BE2C (cell line): Measurements from ENCODE around the gene KRTAP10-12.

Experiments used
- DNase-seq: peaks from one replicate; pipeline ENCODE4 v3.0.0-alpha.2; 2020
- H3K27me3 ChIP-seq: fragments of 250-450 bp; sonication (Bioruptor Pico); 2 replicates; pipeline ENCODE4 v1.5.1; 2020; ENCODE audit warnings: mild to moderate bottlenecking
- H3K36me3 ChIP-seq: fragments of 250-450 bp; sonication (Bioruptor Pico); 2 replicates; pipeline ENCODE4 v1.5.1; 2020; ENCODE audit warnings: mild to moderate bottlenecking
- H3K4me1 ChIP-seq: fragments of 250-450 bp; sonication (Bioruptor Pico); 2 replicates; pipeline ENCODE4 v1.5.1; 2020
- H3K4me3 ChIP-seq: 2 replicates; pipeline ENCODE4 v1.5.1; 2011; ENCODE audit warnings: low read depth, low read length
- H3K9me3 ChIP-seq: fragments of 250-450 bp; sonication (Bioruptor Pico); 2 replicates; pipeline ENCODE4 v1.5.1; 2020
- TF ChIP-seq, protein P1 (sequence below): IDR thresholded peaks from 2 replicates; pipeline ENCODE4 v1.5.1; 2012; ENCODE audit warnings: mild to moderate bottlenecking, low read depth, low read length

Gene KRTAP10-12

DNA sequence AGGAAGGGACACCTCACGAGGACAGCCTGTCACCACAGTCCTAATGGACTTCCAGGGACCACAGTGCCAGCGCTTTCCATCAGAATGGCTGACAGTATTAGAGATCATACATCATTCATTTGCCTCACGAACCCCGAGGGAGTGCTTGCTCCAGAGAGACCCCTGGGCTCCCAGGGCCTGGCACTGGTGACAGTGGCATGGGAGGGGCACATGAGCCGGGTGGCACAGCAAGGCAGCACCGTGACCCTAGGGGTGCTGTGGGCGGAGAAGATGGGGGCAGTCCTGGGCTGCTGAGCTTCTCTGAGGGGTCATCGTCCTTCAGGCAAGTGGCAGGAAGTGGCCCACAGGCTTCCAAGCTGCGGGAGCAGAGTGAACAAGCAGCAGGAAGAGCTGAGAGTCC is 30.8 kb downstream of the KRTAP10-12 start:
- Histone ChIP-seq H3K4me3 (no peak overlapping the region), H3K4me1 (no peaks in the 10 kb centered on the region), H3K9me3 (no peaks in the 10 kb centered on the region), H3K27me3 (peaks cover 76% of the 10 kb centered on the region), H3K36me3 (no peaks in the 10 kb centered on the region)
- DNase-seq, result no peak
- TF ChIP-seq, protein P1, sequence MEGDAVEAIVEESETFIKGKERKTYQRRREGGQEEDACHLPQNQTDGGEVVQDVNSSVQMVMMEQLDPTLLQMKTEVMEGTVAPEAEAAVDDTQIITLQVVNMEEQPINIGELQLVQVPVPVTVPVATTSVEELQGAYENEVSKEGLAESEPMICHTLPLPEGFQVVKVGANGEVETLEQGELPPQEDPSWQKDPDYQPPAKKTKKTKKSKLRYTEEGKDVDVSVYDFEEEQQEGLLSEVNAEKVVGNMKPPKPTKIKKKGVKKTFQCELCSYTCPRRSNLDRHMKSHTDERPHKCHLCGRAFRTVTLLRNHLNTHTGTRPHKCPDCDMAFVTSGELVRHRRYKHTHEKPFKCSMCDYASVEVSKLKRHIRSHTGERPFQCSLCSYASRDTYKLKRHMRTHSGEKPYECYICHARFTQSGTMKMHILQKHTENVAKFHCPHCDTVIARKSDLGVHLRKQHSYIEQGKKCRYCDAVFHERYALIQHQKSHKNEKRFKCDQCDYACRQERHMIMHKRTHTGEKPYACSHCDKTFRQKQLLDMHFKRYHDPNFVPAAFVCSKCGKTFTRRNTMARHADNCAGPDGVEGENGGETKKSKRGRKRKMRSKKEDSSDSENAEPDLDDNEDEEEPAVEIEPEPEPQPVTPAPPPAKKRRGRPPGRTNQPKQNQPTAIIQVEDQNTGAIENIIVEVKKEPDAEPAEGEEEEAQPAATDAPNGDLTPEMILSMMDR, result no peak

DNA sequence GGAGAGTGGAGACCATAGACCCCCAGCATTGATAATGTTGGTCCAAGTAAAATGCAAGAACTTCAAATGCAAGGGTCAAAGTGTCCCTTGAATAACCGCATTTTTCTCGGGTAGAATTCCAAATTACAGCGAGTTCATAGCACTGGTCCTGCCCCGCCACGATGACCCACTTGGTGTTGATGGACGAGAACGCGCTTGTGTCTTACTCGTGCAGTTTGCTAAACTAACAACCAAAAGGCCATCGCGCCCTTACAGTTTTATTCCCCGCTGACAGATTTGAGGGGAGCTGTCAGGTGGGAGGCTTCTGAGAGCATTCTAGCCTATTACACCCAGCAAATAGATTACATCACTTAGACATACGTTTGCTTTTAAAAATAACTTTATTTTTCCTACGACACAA is 31.7 kb downstream of the KRTAP10-12 start:
- no peaks in the 10 kb centered on the region for H3K36me3 ChIP-seq
- peaks cover 66% of the 10 kb centered on the region for H3K27me3 ChIP-seq
- TF ChIP-seq, protein P1, result no peak
- no peak overlapping the region for H3K4me3 ChIP-seq
- DNase-seq, result no peak
- H3K4me1 ChIP-seq, result no peaks in the 10 kb centered on the region
- H3K9me3 ChIP-seq, result no peaks in the 10 kb centered on the region

DNA sequence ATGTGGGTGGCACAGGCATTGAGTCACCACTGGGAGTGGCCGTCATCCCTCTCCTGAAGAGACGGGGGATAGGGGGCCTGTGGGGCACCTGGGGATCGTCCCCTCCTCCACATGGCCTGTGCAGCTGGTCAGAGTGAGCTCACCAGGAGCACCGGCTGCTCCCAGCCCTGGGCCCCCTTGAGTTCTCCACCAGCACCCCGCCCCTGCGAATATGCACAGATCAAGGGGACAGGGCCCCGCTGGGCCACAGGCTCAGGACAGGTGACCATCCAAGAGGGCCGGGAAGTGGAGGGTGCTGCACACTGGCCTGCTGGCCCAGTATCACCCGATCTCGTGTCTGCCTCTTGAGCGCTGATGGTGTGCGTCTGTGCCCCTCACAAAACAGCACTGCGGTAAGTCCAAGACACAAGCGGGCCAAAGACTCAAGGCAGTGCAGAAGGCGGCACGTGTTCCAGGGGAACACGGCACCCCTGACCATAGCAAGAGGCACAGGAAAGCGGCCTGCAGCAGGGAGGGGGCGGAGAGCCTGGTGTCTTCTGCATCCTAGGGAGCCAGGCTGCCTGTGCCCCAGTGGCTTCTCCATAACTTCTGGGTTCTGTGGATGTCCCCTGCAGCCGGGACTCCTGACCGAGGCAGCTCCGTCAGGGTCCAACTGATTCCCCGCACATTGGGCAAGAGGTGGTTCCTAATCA is 32.5 kb downstream of the KRTAP10-12 start:
- no peaks in the 10 kb centered on the region for H3K4me1 ChIP-seq
- TF ChIP-seq, protein P1, result no peak
- DNase-seq, result no peak
- no peaks in the 10 kb centered on the region for H3K9me3 ChIP-seq
- H3K4me3 ChIP-seq, result no peak overlapping the region
- H3K36me3 ChIP-seq, result no peaks in the 10 kb centered on the region
- peaks cover 59% of the 10 kb centered on the region for H3K27me3 ChIP-seq

DNA sequence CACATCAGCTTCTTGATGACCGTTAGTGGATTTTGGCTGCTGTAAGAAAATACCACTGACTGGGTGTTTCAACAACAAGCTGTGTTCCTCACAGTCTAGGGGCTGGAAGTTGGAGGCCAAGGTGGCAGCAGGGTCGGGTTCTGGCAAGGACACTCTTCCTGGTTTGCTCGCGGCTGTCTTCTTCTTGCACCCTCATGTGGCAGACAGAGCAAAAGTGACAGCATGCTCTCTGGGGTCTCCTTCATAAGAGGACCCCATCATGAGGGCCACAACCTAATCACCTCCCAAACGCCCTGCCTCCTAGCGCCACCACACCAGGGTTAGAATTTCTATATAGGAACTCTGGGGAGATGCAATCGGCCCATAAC is 33.0 kb downstream of the KRTAP10-12 start:
- DNase-seq, result no peak
- H3K4me3 ChIP-seq, result no peak overlapping the region
- TF ChIP-seq, protein P1, result no peak
- no peaks in the 10 kb centered on the region for H3K9me3 ChIP-seq
- peaks cover 53% of the 10 kb centered on the region for H3K27me3 ChIP-seq
- H3K36me3 ChIP-seq, result no peaks in the 10 kb centered on the region
- H3K4me1 ChIP-seq, result no peaks in the 10 kb centered on the region

DNA sequence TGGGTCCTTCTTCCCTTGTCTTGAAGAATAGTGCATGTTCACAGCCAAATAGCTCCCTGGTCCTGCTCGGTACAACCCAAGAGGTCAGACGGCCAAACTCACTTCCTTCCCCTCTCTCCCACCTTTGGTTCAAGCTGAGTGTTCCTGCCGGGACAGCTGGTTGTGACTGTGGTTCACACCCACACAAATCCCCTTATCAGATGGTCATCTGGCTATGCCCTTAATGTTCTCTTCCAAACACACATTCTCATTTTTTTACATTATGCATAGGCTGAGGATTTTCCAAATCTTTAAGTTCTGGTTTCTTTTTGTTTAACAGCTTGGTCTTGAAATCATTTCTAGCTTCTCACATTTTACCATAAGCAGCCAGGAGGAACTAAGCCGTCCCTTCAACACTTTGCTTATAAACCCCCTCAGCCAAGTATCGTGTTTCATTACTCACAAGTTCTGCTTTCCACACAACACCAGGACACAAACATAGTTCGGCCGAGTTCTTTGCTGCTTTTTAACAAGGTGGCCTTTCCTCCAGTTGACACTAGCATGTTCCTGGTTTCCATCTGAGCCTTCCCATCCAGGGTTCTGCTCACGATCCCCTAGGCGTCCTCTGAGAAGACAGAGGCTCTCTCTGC is 34.1 kb downstream of the KRTAP10-12 start:
- DNase-seq, result no peak
- Histone ChIP-seq H3K36me3 (no peaks in the 10 kb centered on the region), H3K4me1 (no peaks in the 10 kb centered on the region), H3K27me3 (peaks cover 45% of the 10 kb centered on the region), H3K9me3 (no peaks in the 10 kb centered on the region; the same call in 1 of the 2 replicates), H3K4me3 (no peak overlapping the region)
- TF ChIP-seq, protein P1, result no peak

DNA sequence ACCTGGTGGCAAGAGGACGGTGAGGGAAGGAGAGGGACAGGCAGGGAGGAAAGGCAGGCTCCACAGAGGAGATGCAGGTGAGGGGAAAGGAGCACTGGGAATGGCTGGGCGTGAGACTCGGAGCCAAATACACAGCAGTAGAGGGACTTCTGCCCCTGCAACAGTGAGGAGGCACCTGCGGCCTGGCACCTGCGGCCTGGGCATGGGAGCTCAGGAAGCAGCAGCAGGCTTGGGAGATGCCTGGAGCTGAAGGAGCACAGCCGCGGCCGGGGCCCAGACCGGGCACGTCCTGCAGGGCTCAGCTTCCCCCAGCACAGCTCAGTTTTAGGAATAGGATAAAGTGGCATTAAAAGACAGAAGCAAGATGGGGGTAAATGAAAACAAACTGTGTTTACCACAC is 35.3 kb downstream of the KRTAP10-12 start:
- TF ChIP-seq, protein P1, result no peak
- Histone ChIP-seq H3K9me3 (no peaks in the 10 kb centered on the region; the same call in 1 of the 2 replicates), H3K27me3 (peaks cover 33% of the 10 kb centered on the region), H3K4me1 (no peaks in the 10 kb centered on the region), H3K4me3 (no peak overlapping the region), H3K36me3 (no peaks in the 10 kb centered on the region)
- no peak for DNase-seq
